ENCODE data around the gene TSPEAR.
"Not testable (repeated sequence)": the region's sequence is repeated elsewhere in the genome, so short reads cannot be mapped to it uniquely, and the experiment has no call there.

TSPEAR gene

DNA sequence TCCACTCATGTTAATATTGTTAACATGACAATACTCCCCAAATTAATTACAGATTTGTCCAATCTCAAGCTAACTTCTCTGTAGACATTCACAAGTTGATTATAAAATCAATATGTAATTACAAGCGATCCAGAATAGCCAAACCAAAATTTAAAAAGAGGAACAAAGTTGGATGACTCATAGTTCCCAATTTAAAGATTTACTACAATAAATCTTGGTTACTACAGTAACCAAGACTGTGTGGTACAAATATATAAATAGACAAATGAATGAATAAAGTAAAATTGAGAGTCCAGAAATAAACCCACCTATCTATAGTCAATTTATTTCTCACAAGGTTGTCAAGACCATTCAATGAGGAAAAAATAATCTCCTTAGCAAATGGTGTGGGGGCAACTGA is 145.0 kb downstream of the TSPEAR start:
- DNase-seq, result no peak

DNA sequence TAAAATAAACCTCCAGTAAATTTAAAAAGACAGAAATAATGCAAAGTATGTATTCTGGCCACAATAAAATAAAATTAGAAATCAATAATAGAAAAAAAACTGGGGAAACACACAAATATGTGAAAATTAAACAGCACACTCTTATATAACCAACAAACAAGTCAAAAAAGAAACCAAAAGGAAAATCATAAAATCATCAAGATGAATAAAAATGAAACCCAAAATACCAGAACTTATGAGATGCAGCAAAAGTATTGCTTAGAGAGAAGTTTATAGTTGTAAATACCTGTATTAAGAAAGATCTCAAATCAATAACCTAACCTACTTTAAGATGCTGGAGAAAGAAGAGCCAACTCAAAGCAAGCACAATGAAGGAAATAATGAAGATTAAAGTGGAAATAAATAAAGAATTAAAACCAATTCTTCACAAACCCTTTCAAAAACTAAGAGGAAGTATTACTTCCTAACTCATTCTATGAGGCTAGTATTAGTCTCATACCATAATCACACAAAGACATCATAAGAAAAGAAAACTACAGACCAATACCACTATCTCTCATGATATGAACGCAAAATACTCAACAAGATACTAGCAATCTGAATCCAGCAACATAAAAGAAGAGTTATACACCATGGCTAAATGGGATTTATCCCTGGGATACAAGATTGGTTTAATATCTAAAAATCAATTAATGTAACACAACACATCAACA is 146.3 kb downstream of the TSPEAR start:
- no peak for DNase-seq

DNA sequence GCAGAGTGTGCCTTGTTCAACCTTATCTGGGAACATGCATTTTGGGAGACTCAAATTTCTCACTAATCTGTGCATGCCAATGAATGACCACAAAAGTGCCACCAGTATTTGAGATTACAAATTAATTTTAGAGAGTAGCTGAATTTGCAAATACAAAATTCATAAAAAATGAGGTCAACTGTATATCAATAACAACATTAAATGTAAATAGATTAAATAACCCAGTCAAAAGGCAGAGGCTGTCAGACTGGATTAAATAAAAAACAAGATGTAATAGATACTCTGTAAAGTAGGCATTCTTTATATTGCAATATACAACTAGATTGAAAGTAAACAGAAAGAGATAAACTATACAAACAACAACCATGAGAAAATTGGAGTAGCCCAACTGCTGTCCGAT is 147.3 kb downstream of the TSPEAR start:
- DNase-seq, result no peak

- DNase-seq, result no peak
Observed at GRCh38 chr21:44558695-44559094, 152.7 kb downstream of the TSPEAR start, which contains the start of gene KRTAP10-3. Gene KRTAP10-3, minus strand, starts transcription at chr21:44558795. Its CDS starts 80 bp downstream, at chr21:44558715.

DNA sequence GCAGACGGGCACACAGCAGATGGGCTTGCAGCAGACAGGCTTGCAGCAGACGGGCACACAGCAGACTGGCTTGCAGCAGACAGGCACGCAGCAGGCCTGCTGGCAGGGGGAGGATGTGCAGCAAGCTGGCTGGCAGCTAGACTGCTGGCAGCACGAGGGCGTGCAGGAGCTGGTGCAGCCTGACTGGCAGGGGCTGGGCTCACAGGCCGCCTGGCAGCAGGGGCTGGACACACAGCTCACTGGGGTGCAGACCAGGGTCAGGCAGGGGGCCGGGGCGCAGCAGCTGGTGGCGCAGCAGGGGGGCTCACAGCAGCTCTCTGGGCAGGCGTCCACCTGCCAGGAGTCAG is 153.1 kb downstream of the TSPEAR start:
- not testable (repeated sequence) for DNase-seq

GRCh38 chr21:44557491-44558328 is 153.7 kb downstream of the TSPEAR start:
- no peak for DNase-seq

DNA sequence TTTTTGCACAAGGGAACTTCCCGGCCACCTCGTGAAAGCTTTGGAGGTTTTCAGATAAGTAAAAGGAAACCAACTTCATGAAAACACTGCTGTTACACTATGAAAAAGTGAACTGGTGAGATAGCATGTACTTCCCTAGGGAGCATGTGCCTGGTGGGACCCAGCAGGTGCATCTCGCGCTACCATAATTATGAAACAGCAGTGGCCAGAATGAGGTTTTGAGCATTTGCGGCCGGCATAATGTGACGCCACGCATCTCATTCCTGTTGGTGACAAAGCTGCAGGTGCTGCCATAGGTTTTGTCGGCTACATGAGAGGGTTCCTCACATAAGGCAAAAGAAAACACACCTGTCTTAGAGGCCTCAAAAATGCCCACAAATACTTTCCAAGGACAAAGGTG is 154.5 kb downstream of the TSPEAR start:
- DNase-seq, result no peak

DNA sequence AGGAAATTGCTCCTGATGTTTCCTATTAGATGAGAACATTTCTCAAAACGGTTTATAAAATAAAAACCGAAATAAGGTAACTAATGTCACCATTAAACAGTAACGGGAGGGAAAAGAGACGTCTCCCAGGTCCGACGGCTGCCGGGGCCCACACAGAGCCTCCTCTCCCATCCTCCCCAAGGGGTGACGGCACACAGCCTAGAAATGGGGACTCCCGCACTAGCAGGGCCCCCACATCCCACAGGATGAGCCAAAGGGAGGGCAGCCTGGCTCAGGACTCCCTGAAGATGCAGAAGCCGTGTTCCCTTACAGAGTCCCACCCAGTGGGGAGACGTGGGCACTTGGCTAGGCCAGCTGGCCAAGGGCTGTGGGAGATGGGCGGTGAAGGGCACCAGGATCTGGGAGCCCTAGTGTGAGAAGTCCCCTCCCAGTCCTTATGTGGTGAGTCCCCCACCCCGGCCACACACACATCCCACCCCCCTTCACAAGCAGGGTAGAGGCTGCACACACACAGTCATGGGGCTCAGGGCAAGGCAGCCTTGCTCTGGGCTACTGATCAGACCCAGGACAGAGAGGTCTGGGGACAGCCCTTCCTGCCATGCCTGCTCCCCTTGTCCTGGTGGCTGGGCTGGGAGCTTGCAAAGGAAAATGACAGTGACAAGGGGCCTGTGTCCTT is 156.0 kb downstream of the TSPEAR start:
- DNase-seq, result no peak

DNA sequence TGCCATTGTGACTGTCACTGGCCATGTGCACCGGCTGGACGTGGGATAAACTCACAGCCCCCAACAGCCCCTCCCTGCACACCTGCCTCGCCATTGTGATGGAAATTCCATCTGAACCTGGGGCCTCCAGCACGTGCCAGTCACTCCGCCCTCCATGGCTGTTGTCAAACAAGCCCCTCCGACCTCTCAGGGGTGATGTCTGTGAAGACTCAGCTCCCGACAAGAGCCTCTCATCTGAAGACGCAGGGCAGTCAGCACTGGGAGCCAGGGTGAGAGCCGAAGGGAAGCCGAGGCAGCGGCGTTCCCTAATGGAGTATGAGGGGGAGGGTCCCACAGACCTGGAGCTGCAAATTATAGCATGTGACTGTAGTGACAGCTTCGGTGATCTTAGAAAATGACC is 158.7 kb downstream of the TSPEAR start:
- DNase-seq, result no peak

GRCh38 chr21:44552136-44552535 is 159.2 kb downstream of the TSPEAR start:
- DNase-seq, result no peak

GRCh38 chr21:44551340-44551961 is 159.9 kb downstream of the TSPEAR start, which contains the start of gene KRTAP10-2:
Gene KRTAP10-2, minus strand, starts transcription at chr21:44551505. Its CDS starts 47 bp downstream, at chr21:44551458.
- no peak for DNase-seq

GRCh38 chr21:44550807-44551206 is 160.6 kb downstream of the TSPEAR start:
- DNase-seq, result no peak

GRCh38 chr21:44550285-44550684 is 161.1 kb downstream of the TSPEAR start:
- DNase-seq, result not testable (repeated sequence)

- no peak for DNase-seq
Observed at GRCh38 chr21:44549525-44550211, 161.7 kb downstream of the TSPEAR start.

DNA sequence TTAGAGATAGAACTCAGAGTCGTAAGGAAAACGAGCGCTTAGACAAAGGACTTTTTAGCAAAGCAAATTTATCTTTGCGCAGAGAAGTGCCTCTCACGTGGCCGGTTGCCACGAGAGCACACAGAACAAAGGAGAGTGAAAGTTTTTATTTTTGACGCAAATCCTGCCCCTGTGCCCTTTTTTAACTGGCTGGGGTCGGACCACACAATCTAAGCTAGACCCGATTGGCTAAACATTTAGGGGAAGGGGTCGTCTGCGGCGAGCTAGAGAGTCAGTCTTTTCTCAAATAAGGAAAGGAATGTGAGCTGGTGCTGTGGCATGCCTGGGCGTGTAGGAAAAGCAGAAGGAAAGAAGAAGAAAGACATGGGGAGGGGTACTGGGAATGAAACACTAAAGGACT is 162.4 kb downstream of the TSPEAR start:
- DNase-seq, result no peak

DNA sequence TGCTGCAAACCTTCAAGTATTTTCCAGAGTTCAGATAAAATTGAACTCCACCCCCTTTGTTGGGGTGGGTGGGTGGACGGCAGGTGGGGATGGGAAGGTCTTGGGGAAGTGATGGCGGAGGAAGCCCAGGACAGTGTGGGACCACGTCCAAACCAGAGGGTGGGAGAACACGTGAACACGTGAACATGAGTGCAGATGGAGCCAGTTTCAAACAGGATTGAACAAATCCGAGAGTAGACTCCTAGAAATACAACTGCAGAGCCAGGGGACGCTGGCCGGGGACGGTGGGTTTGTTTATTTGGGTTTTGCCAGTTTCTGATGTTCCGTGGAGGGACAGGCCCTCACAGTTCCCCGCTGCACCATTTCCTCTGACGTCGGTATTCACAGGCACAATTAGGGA is 163.0 kb downstream of the TSPEAR start:
- no peak for DNase-seq

- DNase-seq, result no peak
Observed at GRCh38 chr21:44547656-44548331, 163.6 kb downstream of the TSPEAR start.

DNA sequence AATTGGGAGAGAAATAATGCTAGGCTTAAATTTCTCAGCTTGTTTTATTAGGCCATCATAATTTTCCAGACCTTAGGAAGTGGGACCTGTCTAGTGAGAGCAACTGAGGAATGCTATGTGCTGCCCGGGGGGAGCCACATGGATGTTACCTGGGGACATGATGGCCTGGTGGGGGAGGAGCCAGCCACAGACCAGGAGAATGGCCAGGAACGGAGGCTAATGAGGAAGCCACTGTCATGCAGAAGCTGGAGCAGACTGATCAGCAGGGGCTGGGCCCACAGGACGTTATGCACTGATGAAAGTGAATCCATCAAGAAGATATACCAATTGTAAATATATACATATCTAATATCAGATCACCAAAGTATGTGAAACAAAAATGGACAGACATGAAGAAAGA is 166.8 kb downstream of the TSPEAR start:
- DNase-seq, result no peak

- no peak for DNase-seq
Observed at GRCh38 chr21:44542716-44543115, 168.7 kb downstream of the TSPEAR start.

GRCh38 chr21:44540741-44541288 is 170.6 kb downstream of the TSPEAR start:
- no peak for DNase-seq

GRCh38 chr21:44539991-44540666 is 171.2 kb downstream of the TSPEAR start, which contains the start of gene KRTAP10-1:
Gene KRTAP10-1, minus strand, starts transcription at chr21:44540195. Its CDS starts 45 bp downstream, at chr21:44540150.
- no peak for DNase-seq

Measured in T1000 (cell line).